IPS DF 4.7 (cell line): ENCODE data around the gene C1QTNF8.
"Not testable (repeated sequence)": the region's sequence is repeated elsewhere in the genome, so short reads cannot be mapped to it uniquely, and the experiment has no call there.

Experiments
- DNase-seq: peaks from one replicate; pipeline ENCODE4 v3.0.0-alpha.2; 2013; ENCODE audit warnings: low spot score; ENCODE audit errors: extremely low read depth

C1QTNF8 gene

DNA sequence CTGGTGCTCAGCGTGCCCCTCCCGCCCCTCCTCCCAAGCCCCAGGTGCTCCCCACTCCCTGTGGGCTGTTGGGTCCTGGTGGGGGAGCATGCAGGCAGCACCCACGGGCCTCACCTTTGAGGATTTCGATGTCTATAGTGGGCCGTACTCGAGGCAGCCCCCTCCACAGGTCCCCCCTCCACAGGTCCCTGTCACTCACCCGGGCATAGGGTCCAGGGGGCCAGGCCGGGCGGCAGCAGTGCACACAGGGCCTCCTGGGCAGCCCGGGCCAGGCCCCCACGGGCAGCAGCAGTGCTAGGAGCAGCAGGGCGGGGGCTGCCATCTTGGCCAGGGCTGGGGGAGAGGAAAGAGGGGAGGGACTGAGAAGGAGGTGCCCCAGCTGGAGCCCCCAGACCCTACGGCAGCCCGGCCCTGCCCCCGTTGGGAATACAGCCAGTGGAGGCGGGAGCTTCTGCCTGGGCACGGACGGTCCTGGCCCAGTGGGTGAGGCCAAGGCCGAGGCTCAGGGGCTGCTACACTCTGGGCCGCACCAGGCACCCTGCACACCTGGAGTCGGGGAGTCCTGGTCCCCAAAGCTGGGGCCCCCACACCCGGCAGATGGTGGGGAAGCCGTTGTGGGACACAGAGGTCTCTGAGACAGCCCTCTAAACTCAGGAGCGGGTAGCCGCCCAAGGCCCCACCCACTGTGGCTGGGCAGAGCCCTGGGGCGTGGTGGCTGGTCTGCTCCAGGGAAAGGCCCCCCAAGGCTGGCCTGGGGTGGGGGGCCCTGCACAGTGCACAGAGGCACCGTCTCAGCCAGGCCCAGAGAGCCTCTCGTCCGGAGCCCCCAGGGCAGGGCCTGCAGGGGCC is 1.2 kb downstream of the C1QTNF8 start:
- no peak for DNase-seq

DNA sequence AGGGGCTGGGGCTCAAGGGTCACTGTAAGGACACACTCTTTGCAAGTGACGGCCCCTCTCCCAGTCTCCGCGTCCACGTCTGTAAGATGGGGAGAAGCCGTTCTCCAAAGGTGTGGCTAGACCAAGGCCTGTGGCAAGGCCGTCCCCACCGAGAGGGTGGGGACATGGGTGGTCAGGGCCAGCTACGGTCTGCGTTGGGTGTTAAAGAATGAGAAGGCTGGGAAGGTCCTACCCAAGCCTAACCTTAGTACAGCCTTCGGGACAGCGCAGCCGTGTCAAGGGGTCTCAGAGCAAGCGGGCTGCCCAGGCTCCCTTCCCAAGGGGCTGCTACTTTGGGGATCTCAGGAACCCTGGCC is 1.9 kb downstream of the C1QTNF8 start:
- DNase-seq = no peak

DNA sequence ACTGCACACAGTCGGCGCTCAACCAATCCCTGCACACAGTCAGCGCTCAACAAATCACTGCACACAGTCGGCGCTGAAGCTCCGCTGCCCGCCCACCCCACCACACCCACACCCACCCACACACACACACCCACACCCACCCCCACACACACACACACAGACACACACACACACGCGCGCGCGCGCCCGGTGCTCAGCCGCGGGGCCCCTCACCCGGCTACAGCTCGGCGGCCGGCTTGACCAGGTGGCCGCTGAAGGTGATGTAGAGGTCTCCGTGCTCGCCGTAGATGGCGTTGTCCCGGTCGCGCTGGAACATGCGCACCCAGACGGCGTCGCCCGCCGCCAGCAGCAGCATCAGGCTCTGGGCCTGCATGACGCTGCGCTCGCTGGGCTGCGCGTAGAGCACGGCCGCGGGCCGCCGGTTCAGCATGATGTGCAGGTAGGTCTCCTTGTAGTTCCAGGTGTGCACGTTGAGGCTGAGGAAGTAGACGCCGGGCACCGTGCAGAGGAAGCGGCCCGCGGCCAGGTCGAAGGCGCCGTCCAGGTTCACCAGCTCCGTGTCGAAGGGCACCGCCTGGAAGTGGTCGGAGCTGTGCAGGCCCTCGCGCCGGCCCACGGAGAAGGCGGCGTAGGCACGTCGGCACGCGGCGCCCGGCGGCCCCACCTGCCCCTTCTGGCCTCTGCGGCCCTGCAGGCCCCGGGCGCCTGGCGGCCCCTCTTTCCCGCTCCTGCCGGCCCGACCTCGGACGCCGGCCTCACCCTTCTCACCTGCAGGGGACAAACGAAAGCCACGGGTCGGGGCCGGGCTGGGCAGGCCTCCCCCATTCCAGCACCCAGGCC is 2.5 kb downstream of the C1QTNF8 start:
- DNase-seq = no peak

DNA sequence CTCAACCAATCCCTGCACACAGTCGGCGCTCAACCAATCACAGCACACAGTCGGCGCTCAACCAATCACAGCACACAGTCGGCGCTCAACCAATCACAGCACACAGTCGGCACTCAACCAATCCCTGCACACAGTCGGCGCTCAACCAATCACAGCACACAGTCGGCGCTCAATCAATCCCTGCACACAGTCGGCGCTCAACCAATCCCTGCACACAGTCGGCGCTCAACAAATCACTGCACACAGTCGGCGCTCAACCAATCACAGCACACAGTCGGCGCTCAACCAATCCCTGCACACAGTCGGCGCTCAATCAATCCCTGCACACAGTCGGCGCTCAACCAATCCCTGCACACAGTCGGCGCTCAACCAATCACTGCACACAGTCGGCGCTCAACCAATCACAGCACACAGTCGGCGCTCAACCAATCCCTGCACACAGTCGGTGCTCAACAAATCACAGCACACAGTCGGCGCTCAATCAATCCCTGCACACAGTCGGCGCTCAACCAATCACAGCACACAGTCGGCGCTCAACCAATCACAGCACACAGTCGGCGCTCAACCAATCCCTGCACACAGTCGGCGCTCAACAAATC is 3.3 kb downstream of the C1QTNF8 start:
- not testable (repeated sequence) for DNase-seq

DNA sequence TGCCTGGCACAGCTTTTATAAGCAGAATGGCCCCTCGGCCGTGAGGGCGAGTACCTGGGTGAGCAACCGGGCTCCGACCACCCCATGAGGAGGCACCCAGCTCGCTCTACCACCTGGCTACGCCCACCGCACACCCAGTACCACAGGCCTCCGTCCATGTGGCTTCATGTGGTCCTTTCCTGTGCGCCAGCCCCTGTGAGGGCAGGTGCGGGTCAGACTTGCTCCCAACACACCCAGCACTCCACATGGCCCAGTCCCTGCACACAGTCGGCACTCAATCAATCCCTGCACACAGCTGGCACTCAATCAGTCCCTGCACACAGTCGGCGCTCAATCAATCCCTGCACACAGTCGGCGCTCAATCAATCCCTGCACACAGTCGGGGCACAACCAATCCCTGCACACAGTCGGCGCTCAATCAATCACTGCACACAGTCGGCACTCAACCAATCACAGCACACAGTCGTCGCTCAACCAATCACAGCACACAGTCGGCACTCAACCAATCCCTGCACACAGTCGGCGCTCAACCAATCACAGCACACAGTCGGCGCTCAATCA is 4.0 kb downstream of the C1QTNF8 start:
- no peak for DNase-seq

DNA sequence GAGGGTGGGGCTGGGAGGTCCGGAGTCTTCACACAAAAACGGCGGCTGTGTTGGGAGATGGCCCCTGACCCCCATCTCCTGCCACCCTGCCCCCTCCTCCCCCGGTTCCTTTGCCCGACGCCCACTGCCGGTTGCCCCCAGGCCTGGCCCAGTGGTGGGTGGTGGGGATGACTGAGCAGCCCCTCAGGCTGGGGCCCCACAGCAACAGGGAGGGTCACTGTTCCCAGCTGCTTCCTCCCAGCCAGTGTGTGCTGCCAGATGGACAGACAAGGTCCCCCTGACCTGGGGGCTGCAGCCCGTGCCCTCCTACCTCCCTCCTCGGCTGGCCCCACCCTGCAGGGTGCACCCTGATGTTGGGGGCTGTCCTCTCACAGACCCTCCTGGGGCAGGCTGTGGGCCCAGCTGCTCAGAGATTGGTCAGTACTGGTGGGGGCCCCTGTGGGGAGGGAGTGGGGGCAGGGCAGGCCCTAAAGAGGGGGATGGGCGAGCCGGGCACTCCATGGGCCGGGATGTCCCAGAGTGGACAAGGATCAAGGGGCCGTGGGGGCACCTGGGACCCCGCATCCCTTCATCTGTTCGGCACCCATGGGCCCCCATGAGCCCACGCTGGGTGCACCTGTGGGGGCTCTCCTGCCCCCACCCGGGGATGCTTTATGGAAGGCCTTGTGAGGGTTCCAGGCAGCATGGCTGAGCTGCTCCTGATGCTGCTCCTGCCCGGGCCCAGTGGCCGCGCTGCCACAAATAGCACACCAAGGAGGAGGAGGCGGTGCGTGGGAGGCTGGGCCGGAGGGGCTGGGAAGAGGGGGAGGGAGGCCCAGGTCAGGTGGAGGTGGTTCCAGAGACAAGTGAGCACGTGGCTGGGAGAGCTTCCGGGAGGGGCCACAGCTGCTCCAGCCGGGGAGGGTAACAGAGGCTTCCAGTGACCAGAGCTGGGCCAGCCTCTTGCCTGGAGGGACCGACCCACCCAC is 5.1 kb downstream of the C1QTNF8 start:
- no peak for DNase-seq

DNA sequence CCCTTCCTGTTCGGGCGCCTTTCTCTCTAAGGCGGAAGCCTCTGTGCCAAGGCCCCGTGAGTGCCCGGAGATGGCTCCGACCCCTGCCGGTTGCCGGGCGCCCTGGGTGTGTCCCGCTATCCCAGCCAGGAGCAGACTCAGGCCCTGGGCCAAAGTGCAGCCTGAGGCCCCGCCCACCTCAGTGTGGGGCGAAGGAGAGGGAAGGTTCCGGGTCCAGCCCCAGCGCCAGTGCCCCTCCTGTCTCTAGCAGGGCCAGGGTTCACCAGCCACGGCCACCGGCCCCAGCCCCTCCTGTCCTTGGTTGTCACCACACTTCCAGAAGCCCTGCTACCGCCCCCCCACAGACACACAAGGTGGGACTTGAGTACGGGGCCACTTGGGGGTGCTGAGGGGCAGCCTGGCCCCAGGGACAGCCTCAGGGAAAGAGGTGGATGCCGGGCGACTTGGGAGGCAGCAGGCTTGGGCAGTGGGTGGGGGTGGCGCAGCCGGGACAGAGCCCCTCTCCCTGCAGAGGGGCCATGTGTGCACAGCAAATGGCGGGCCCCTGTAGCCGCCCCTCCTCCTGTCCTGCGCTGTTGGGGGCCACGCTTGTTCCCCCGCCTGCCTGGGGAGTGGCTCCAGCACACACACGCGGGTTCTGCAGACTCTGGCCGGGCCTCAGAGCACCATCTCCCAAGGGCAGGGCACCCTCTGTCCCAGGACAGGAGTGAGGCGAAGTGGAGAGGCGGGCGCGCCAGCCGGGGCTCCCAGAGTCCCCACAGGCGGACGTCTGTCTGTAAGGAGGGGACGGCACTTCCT is 6.0 kb downstream of the C1QTNF8 start:
- DNase-seq = no peak

DNA sequence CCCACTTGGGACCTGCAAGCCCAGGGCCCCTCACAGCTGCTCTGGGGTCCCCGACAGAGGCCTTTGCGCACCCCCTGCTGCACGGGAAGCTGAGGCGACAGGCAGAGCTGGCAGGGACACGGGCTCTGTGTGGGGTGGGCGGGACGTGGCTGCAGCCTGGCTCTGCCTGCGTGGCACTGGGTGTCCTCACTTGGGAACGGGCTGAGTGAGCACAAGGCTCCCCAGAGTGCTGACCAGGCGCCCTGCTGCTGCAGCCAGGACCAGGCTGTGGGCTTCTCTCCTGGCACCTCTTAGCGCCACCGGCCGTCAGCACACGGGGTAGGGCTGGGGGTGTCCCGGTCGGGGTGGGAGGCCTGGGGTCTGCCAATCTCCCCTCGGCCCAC is 6.6 kb downstream of the C1QTNF8 start:
- DNase-seq = no peak

DNA sequence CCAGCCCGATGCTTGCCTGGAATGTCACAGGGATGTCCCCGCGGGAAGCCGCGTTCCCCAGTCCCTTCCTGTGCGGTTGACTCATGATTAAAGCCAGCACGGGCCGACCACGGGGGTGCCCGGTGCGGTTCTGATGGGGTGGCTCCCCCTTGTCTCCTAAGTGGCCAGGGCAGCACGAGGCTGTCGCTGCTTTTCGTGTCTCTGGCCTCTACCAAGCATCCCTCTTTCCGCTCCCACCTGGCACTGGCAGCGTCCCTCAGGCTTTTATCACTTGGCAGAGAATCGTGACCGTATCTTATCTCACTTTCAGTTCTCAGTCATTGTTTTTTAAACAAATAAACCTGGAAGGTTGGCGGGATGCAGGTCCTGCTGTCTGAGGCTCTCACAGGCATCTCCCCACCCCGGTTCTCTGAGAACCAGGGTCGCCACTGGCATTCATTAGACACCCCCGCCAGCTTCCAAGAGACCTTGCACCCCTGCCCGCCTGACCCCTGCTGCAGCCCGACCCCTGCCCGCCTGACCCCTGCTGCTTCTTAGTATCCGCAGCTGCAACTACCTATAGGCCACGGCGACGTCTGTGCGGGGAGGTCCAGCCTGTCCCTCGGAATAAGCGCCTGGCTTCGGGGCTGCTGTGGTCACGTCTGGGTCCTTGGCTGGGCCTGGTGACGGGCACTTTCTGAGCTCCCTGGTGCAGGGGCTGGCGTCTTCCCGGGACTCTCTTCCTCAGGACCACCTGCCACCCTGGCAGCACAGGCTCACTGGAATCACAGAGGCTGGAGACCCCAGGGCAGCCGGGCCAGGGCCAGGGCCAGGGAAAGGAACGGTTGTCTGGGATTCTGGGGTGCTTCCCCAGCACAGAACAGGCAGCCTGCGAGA is 7.5 kb downstream of the C1QTNF8 start:
- DNase-seq = no peak

DNA sequence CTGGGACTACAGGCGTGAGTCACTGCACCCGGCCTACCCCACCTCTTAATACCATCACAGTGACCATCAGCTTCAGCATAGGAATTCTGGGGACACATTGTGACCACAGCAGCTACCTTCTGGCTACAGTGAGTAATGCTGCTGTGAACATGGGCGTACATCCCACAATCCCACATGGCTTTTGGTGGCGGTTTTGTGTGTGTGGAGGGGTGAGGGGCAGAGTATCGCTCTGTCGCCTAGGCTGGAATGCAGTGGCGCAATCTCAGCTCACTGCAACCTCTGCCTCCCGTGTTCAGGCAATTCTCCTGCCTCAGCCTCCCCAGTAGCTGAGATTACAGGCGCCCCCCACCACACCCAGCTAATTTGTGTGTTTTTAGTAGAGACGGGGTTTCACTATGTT is 9.6 kb downstream of the C1QTNF8 start:
- not testable (repeated sequence) for DNase-seq

DNA sequence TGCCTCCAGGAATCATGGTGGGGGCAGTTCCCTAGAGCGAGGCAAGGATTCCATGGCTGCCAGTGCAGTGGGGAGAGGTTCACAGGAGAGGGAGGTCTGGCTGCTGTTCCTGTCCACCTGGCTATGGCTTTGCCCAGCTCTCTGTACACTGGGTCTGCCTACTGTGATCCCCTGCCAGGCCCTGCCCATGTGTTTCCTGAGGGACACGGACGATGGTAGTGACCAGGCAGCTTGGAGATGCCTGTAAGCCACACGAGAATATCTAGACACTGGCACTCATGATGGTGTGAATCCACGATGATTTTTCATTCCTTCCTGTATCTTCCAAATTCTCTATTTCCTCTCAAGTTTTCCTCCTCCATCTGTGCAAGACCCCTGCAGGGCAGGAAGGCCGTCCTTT is 11.1 kb downstream of the C1QTNF8 start:
- no peak for DNase-seq

DNA sequence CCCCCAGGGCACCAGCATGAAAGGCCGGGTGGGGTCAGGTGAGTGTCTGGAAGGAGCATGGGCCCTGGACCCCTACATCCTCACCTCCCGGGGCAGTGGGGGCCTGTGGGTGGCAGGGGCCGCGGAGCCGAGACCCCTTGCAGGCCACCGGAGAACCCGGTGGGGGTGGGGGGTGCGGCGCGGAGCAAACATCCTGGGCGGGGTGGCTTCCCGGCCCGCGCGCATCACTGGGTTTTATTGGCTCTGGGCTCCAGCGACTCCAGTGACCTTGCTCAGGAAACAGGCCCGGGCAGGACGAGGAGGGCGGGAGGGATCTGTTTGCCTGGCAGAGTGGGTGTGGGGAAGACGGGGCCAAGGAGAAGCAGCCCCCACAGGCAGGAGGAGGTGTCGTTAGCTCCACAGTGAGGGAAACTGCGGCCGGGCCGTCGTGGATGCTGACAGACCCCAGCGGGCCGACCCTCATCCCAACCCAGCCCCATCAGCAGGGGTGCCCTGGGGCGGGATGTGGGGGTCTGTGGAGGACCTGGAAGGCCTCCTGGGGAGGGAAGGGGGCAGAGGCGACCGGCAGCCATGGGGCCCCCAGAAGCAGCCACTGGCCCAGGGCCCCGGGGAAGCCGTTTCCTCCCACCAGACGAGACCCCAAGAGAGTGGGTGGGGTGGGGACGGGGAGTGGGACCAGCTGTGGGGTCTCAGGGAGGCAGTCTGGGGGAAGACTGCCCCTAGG is 12.9 kb downstream of the C1QTNF8 start:
- no peak for DNase-seq

DNA sequence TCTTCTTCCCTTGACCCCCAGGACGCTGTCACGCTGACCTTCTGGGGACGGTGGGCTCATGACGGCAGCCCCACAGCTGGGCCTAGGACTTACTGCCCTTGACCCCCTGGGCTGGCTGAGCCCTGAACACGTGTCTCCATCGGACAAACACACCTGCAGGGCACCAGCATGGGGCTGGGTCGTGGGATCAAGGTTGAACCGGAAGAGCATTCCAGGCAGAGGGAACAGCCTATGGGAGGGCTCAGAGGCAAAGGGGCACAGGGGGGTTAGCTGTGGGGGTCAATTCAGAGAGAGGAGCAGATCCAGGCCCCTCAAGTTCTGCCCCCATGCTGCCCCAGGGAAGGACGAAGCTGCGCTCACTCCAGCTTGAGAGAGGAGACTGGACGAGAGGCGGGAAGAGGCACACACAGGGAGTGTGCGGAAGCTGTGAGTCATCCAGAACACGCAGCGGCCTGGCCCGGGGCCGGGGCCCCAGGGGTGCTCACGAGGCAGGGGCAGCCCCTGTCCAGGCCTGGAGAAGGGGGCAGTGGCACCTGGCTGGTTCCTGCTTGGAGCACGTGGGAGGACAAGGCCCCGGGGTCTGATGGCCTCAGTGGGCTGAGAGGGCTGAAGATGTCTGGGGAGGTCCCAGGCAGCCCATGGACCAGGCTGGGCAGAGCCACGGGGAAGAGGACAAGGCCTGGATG is 13.6 kb downstream of the C1QTNF8 start:
- no peak for DNase-seq

DNA sequence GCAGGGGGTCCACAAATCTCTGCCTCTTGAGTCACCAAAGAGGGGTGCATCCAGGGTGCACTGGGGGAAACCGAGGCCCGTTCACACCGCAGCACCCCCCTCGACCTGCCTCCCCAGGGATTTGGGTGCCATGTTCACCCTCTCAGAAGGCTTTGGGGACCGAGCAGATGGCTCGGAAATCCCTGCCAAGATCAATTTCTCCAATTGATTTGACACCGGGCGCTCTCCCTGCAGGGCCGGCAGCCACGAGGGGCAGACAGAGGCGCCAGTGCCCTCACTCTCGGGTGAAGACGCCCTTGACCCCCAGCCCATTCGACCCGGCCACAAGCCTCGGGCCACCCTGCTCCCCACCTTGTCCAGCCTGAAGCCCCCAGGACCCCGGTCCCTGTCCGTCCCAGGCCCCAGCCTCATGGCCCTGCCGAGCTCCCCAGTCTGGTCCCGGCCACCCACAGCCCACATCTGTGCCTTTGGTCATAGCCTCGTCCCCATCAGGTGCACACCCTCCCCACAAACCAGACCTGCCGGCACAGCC is 14.2 kb downstream of the C1QTNF8 start:
- no peak for DNase-seq

DNA sequence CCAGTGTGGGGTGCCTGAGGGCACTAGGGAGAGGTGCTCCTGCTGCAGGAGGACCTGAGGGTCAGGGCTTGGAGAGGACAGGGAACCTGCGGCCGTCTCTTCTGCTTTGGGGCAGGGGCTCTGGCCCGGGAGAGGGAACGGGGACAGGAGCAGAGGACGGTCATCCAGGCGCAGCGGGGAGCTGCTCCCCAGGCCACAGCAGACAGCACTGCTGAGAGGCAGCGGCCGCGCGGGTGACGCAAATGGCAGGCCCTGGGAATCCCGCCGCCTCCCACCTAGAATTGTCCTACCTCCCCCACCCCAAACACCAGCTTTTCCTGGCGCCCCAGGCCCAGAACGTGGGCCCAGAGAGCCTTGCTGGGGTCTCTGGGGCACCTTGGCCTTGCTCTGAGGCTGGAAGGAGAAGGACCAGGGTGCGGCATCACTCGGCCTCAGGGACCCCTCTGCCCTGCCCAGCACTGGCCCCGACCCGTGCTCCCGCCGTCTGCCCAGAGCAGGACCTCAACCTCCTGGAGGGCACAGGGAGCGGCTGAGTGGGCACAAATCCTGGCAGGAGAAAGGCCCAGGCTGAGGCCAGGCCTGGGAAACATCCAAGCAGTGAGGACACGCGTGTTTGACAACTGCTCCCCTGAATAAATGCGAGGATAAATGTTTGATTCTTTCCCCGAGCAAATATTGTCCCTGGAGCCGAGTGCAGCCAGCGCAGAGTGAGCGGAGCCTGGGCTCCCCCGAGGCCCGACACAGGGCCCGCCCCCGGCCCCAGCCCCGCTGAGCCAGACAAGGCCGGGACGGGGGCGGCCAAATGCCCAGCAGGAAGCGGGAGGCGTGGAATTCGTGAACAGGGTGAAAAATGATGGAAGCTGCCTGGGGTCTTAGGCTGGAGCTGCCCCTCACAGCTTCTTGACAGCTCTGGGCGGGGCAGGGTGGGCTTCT is 15.0 kb downstream of the C1QTNF8 start:
- DNase-seq = no peak

DNA sequence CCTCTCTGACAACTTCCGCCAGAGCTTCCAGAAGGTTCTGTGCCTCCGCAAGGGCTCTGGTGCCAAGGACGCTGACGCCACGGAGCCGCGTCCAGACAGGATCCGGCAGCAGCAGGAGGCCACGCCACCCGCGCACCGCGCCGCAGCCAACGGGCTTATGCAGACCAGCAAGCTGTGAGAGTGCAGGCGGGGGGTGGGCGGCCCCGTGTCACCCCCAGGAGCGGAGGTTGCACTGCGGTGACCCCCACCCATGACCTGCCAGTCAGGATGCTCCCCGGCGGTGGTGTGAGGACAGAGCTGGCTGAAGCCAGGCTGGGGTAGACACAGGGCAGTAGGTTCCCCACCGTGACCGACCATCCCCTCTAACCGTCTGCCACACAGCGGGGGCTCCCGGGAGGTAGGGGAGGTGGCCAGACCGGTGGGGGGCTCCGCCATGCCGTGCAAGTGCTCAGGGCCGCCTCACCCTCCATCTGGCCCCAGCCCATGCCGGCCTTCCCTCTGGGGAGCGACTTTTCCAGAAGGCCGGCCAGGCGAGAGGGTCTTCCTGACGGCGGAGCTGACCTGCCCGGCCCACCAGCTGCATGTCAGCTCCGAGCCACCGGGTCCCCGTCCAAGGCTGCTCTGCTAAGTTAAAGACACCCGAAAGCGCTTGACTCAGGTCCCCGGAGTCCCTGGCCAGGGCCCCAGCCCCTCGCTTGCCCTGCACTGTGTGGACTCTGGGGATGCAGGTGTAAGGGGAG is 16.1 kb downstream of the C1QTNF8 start:
- no peak for DNase-seq
